Left ventricle myocardium inferior (tissue), 1 donor: ENCODE data around the gene NADSYN1. TPM values are rescaled to one million over a fixed set of nuclear protein-coding genes. Genes with fewer than 3 reads are reported as not detected.
A peak's percentile ranks its signal among the peaks of the same experiment; 100 is the strongest.

ENCODE experiments used
- DNase-seq: peaks from one replicate; pipeline ENCODE4 v3.0.0-alpha.2; 2020
- H3K27ac ChIP-seq: fragments of 200-600 bp; replicated peaks from 2 replicates; pipeline ENCODE4 v1.8.0; 2021
- H3K27me3 ChIP-seq: fragments of 200-600 bp; 2 replicates; pipeline ENCODE4 v1.8.0; 2021; ENCODE audit warnings: low read depth
- H3K36me3 ChIP-seq: fragments of 200-600 bp; 2 replicates; pipeline ENCODE4 v1.8.0; 2021
- H3K4me1 ChIP-seq: fragments of 200-600 bp; 2 replicates; pipeline ENCODE4 v1.8.0; 2021
- H3K4me3 ChIP-seq: fragments of 200-600 bp; 2 replicates; pipeline ENCODE4 v1.8.0; 2021; ENCODE audit warnings: mild to moderate bottlenecking, moderate library complexity
- H3K9me3 ChIP-seq: fragments of 200-600 bp; replicated peaks from 2 replicates; pipeline ENCODE4 v1.8.0; 2021
- CTCF ChIP-seq: fragments of 200-600 bp; IDR thresholded peaks from 2 replicates; pipeline ENCODE4 v1.8.0; 2021; ENCODE audit warnings: antibody characterized with exemption, mild to moderate bottlenecking, borderline replicate concordance
- intact Hi-C: fragments of 100-400 bp; cut with micrococcal nuclease; formaldehyde crosslinking; loops from one replicate; pipeline ENCODE4 v1.11.0; 2022
- total RNA-seq: library from RNA; stranded (reverse); fragmentation: NEBNext Ultra II Directional; extraction: Animal tissue kit (Norgen Biotek cat#: 25700); gene quantifications from one replicate; pipeline ENCODE4 v1.2.1, GENCODE V29; 2021
- donor health status: DM: no; HTN: yes; CAD: no; lungs with severe emphysema.

Gene NADSYN1
- total RNA-seq, 1 donor from 2014 or later: 17.5 TPM

DNA sequence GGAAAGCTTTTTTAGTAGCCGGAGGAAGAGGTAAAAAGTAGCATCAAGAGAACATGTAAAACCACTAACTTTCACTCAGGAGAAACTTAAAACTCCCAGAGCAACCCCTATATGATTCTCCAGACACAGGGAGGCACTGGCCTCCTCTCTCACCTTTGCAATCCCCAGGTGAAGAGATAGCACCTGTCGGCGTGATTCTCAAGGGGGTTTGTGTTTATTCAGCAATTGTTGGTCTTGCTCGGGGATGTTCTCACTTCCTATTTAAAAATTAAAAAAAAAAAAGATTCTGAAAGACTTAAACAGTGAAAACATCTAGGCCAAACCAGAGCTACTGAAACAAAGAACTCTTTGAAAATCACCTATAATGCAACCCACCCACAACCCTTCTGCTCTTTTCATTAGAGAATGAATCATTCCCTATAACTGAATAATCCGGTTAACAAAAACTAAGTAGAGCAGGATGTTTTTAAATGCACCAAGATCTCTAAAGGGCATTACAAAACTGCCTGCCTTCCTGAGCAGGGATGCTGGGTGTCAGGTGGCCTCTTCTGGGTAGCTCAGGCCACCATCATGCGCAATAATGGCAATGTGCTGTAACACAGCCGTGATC is 29.7 kb upstream of the NADSYN1 start:
- Histone ChIP-seq H3K4me3 (no peak overlapping the region), H3K4me1 (no peaks in the 10 kb centered on the region), H3K9me3 (no peaks in the 10 kb centered on the region), H3K36me3 (no peaks in the 10 kb centered on the region), H3K27me3 (peaks cover 13% of the 10 kb centered on the region), H3K27ac (no peak overlapping the region)
- TF ChIP-seq CTCF: no peak
- DNase-seq: no peak
- intact Hi-C loops: no loop called here

GRCh38 chr11:71425409-71425808 is 27.6 kb upstream of the NADSYN1 start:
- Histone ChIP-seq H3K4me3 (no peak overlapping the region), H3K27me3 (peaks cover 10% of the 10 kb centered on the region), H3K36me3 (no peaks in the 10 kb centered on the region), H3K9me3 (no peaks in the 10 kb centered on the region), H3K27ac (no peak overlapping the region), H3K4me1 (peaks cover 12% of the 10 kb centered on the region)
- TF ChIP-seq CTCF: no peak
- DNase-seq: no peak
- intact Hi-C loops: no loop called here

- Histone ChIP-seq H3K27ac (no peak overlapping the region), H3K9me3 (no peaks in the 10 kb centered on the region), H3K36me3 (no peaks in the 10 kb centered on the region), H3K4me3 (no peak overlapping the region), H3K4me1 (peaks cover 12% of the 10 kb centered on the region), H3K27me3 (peaks cover 6% of the 10 kb centered on the region)
- DNase-seq: no peak
- no peak for TF ChIP-seq CTCF
- intact Hi-C loops: no loop called here
Measured at GRCh38 chr11:71425860-71426259, 27.1 kb upstream of the NADSYN1 start.

DNA sequence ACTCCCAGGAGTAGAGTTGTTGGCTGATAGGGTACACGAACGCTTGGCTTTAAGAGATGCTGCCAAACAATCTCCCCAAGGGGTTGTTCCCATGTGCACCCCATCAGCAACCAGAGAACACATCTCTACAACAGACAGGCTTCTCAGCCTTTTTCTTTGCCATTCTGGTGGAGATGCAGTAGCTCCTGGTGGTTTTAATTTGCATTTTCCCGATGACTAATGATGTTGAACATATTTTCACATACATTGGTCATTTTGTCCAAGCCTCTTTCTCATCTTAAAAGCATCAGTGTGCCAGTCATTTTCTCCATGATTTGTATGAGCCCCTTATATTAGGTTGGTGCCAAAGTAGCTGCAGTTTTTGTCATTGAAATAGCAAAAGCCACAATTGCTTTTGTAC is 26.6 kb upstream of the NADSYN1 start:
- no peaks in the 10 kb centered on the region for H3K9me3 ChIP-seq
- no peak for TF ChIP-seq CTCF
- peaks cover 1% of the 10 kb centered on the region for H3K27me3 ChIP-seq
- intact Hi-C loops: no loop called here
- H3K4me3 ChIP-seq: no peak overlapping the region
- DNase-seq: no peak
- no peak overlapping the region for H3K27ac ChIP-seq
- peaks cover 12% of the 10 kb centered on the region for H3K4me1 ChIP-seq
- no peaks in the 10 kb centered on the region for H3K36me3 ChIP-seq

- no peaks in the 10 kb centered on the region for H3K27me3 ChIP-seq
- TF ChIP-seq CTCF: no peak
- no peaks in the 10 kb centered on the region for H3K9me3 ChIP-seq
- H3K27ac ChIP-seq: peak overlapping the region; percentile 30
- peak; percentile 56 for DNase-seq
- no peaks in the 10 kb centered on the region for H3K36me3 ChIP-seq
- H3K4me3 ChIP-seq: no peak overlapping the region
- intact Hi-C loops: no loop called here
- H3K4me1 ChIP-seq: peaks cover 33% of the 10 kb centered on the region
Measured at GRCh38 chr11:71428861-71429435, 24.1 kb upstream of the NADSYN1 start.
